Parathyroid adenoma (tissue), 2 donors: ENCODE measurements around the gene SMPDL3A.

Experiments used
- H2AFZ ChIP-seq: fragments of 300-600 bp; sonication (generic); one replicate; pipeline ENCODE4 v1.7.0; 2017; ENCODE audit warnings: antibody characterized with exemption, mild to moderate bottlenecking
- H3K27ac ChIP-seq: fragments of 300-600 bp; sonication (generic); one replicate; pipeline ENCODE4 v1.7.0; 2017
- H3K27me3 ChIP-seq: fragments of 300-600 bp; sonication (generic); one replicate; pipeline ENCODE4 v1.7.0; 2017; ENCODE audit warnings: low read length; ENCODE audit not compliant: control insufficient read depth, insufficient read depth
- H3K36me3 ChIP-seq: fragments of 300-600 bp; sonication (generic); one replicate; pipeline ENCODE4 v1.7.0; 2017; ENCODE audit warnings: low read length; ENCODE audit not compliant: control insufficient read depth, insufficient read depth
- H3K4me1 ChIP-seq: fragments of 300-600 bp; sonication (generic); one replicate; pipeline ENCODE4 v1.7.0; 2017; ENCODE audit warnings: control low read depth
- H3K4me2 ChIP-seq: fragments of 300-600 bp; sonication (generic); one replicate; pipeline ENCODE4 v1.7.0; 2017; ENCODE audit warnings: low read length
- H3K4me3 ChIP-seq: fragments of 300-600 bp; sonication (generic); one replicate; pipeline ENCODE4 v1.7.0; 2017; ENCODE audit warnings: low read depth, low read length
- H3K79me2 ChIP-seq: fragments of 300-600 bp; sonication (generic); one replicate; pipeline ENCODE4 v1.7.0; 2017; ENCODE audit warnings: control low read depth
- H3K9ac ChIP-seq: fragments of 300-600 bp; sonication (generic); one replicate; pipeline ENCODE4 v1.7.0; 2017; ENCODE audit warnings: mild to moderate bottlenecking
- H3K9me3 ChIP-seq: fragments of 300-600 bp; sonication (generic); one replicate; pipeline ENCODE4 v1.7.0; 2017; ENCODE audit warnings: low read length; ENCODE audit not compliant: control insufficient read depth
- CTCF ChIP-seq: fragments of 300-600 bp; sonication (generic); IDR thresholded peaks from one replicate; pipeline ENCODE4 v1.7.0; 2017; ENCODE audit warnings: antibody characterized with exemption, mild to moderate bottlenecking
- donor health status: primary hyperparathyroidism.

Gene SMPDL3A

GRCh38 chr6:122779667-122780066 lies 9.4 kb upstream of the SMPDL3A start, which contains the start of gene FABP7:
Gene FABP7 (plus strand): TSS chr6:122779716. CDS start chr6:122779795, 79 bp downstream.
- no peaks in the 10 kb centered on the region for H3K9me3 ChIP-seq
- no peaks in the 10 kb centered on the region for H3K4me1 ChIP-seq
- no peak within 1 kb of the TSS for H3K4me3 ChIP-seq
- no peaks in the 10 kb centered on the region for H3K36me3 ChIP-seq
- H2AFZ ChIP-seq: no peak within 1 kb of the TSS
- no peak within 1 kb of the TSS for H3K4me2 ChIP-seq
- H3K9ac ChIP-seq: no peak within 1 kb of the TSS
- no peak for TF ChIP-seq CTCF
- no peaks in the 10 kb centered on the region for H3K27me3 ChIP-seq
- no peaks in the 10 kb centered on the region for H3K79me2 ChIP-seq
- no peak within 1 kb of the TSS for H3K27ac ChIP-seq

GRCh38 chr6:122780114-122780513 lies 8.9 kb upstream of the SMPDL3A start:
- no peak overlapping the region for H3K4me2 ChIP-seq
- H3K9me3 ChIP-seq: no peaks in the 10 kb centered on the region
- H3K79me2 ChIP-seq: no peaks in the 10 kb centered on the region
- H3K27ac ChIP-seq: no peak overlapping the region
- no peaks in the 10 kb centered on the region for H3K4me1 ChIP-seq
- H3K27me3 ChIP-seq: no peaks in the 10 kb centered on the region
- no peak for TF ChIP-seq CTCF
- no peak overlapping the region for H2AFZ ChIP-seq
- H3K9ac ChIP-seq: no peak overlapping the region
- H3K36me3 ChIP-seq: no peaks in the 10 kb centered on the region
- no peak overlapping the region for H3K4me3 ChIP-seq

- Histone ChIP-seq H3K79me2 (no peaks in the 10 kb centered on the region), H2AFZ (no peak overlapping the region), H3K27ac (no peak overlapping the region), H3K9ac (no peak overlapping the region), H3K4me3 (no peak overlapping the region), H3K4me2 (no peak overlapping the region), H3K9me3 (no peaks in the 10 kb centered on the region), H3K4me1 (no peaks in the 10 kb centered on the region), H3K27me3 (no peaks in the 10 kb centered on the region), H3K36me3 (no peaks in the 10 kb centered on the region)
- TF ChIP-seq CTCF: no peak
Observed at GRCh38 chr6:122781716-122782115, 7.3 kb upstream of the SMPDL3A start.

DNA sequence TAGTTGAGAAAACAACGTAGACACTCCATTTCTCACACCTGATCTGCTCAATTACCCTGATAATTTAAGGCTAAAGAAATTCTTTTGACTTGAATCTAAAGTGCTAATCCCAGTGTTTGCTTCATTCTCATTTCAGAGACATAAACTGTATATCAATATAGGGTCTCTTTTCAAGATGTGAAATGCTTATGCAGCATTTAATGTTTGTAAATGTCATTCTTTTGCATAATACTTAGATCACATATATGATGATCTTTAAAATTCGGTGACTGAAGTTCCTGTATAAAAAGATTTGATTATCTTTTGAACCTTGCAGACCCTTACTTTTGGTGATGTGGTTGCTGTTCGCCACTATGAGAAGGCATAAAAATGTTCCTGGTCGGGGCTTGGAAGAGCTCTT lies 5.7 kb upstream of the SMPDL3A start:
- Histone ChIP-seq H3K36me3 (no peaks in the 10 kb centered on the region), H3K4me1 (peaks cover 2% of the 10 kb centered on the region), H3K27me3 (no peaks in the 10 kb centered on the region), H3K4me3 (no peak overlapping the region), H3K9ac (no peak overlapping the region), H3K27ac (no peak overlapping the region), H3K79me2 (no peaks in the 10 kb centered on the region), H3K9me3 (no peaks in the 10 kb centered on the region), H3K4me2 (no peak overlapping the region), H2AFZ (no peak overlapping the region)
- TF ChIP-seq CTCF: no peak

DNA sequence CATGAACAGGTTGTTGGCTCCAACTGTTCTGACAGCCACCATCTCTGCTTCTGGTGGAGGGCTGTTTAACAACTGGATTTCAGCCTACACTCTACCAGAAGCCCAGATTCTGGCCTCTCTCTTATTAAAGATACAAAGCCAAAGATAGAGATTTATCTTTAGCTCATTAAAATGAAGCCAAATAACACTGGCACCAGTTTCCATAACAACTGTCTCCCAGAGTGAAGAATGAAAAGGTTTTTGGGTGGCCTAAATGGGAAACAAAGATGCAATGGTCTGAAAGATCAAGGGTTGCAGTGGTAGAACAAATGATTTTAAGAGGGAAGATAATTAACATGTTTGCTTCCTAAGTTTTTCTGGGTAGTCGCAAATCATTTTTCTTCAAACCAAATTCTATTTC lies 3.2 kb upstream of the SMPDL3A start:
- Histone ChIP-seq H3K4me3 (no peak overlapping the region), H2AFZ (no peak overlapping the region), H3K27me3 (no peaks in the 10 kb centered on the region), H3K9ac (no peak overlapping the region), H3K27ac (no peak overlapping the region), H3K4me1 (peaks cover 6% of the 10 kb centered on the region), H3K36me3 (no peaks in the 10 kb centered on the region), H3K4me2 (no peak overlapping the region), H3K9me3 (no peaks in the 10 kb centered on the region), H3K79me2 (no peaks in the 10 kb centered on the region)
- no peak for TF ChIP-seq CTCF
